Psoas muscle (tissue), 8 donors: ENCODE results near the gene ANXA2. TPM values are rescaled to one million over a fixed set of nuclear protein-coding genes. Genes with fewer than 3 reads are reported as not detected.
"Not testable (repeated sequence)": the region's sequence is repeated elsewhere in the genome, so short reads cannot be mapped to it uniquely, and the experiment has no call there.

ENCODE experiments used
- ATAC-seq, 4 donors: fragments of 200-7000 bp; cut with Tn5 transposase; one replicate each; pipeline ENCODE4 v1.9.1; 2020; ENCODE audit warnings: moderate library complexity in 3 of 4, mild to moderate bottlenecking in 2 of 4
- DNase-seq, 2 donors: peaks; one replicate each; pipeline ENCODE4 v3.0.0-alpha.2; 2020
- H3K27ac ChIP-seq: fragments of 200-600 bp; one replicate; pipeline ENCODE4 v1.8.0; 2022
- H3K27me3 ChIP-seq, 3 donors: fragments of 200-600 bp in 1 of 3; one replicate each; pipeline versions ENCODE4 v1.6.1 to v1.8.0; 2013 to 2022; ENCODE audit warnings: low read length in 2 of 3, mild to moderate bottlenecking in 2 of 3, moderate library complexity in 1 of 3; ENCODE audit not compliant: insufficient read depth in 3 of 3
- H3K36me3 ChIP-seq, 2 donors: fragments of 200-600 bp in 1 of 2; one replicate each; pipeline versions ENCODE4 v1.6.1 to v1.8.0; 2013 to 2022; ENCODE audit warnings: low read depth in 1 of 2, mild to moderate bottlenecking in 1 of 2, moderate library complexity in 1 of 2; ENCODE audit not compliant: insufficient read depth in 1 of 2
- H3K4me1 ChIP-seq: fragments of 200-600 bp; one replicate; pipeline ENCODE4 v1.8.0; 2022
- H3K4me3 ChIP-seq: fragments of 200-600 bp; one replicate; pipeline ENCODE4 v1.8.0; 2022; ENCODE audit warnings: mild to moderate bottlenecking
- H3K9me3 ChIP-seq: fragments of 200-600 bp; one replicate; pipeline ENCODE4 v1.8.0; 2022
- CTCF ChIP-seq: fragments of 200-600 bp; IDR thresholded peaks from one replicate; pipeline ENCODE4 v1.8.0; 2022; ENCODE audit warnings: antibody characterized with exemption
- WGBS, 3 donors: extraction: QIAGEN DNeasy Blood & Tissue Kit; methylation state at CpG; one replicate each; pipeline versions ENCODE4 v1.1.6 to v1.1.7; 2013; 5-methylcytosine and 5-hydroxymethylcytosine counted together
- intact Hi-C, 2 donors: fragments of 100-400 bp; cut with DNase I; formaldehyde crosslinking; loops; one replicate each; pipeline versions ENCODE4 v1.11.0 to v1.14.2; 2022
- polyA plus RNA-seq, 3 donors: library from polyadenylated mRNA; stranded (reverse); fragments of 200-250 nt; gene quantifications; one replicate each; pipeline ENCODE4 v1.2.3, GENCODE V29; 2013
- total RNA-seq, 4 donors: library from RNA; stranded (reverse); fragmentation: NEBNext Ultra II Directional in 2 of 4; extraction: Animal tissue kit (Norgen Biotek cat#: 25700) in 2 of 4; gene quantifications; one replicate each; pipeline versions ENCODE4 v1.2.1 to v1.2.4, GENCODE V29; 2021 to 2023
- donor health status: healthy with polysubstance abuse.
- donor health status: DM: no; HTN: no; CAD: no; lungs with moderate emphysema.
- donor health status: Bipolar disorder and iron deficiency.
- donor health status: healthy.
- donor health status: DM: yes; HTN: yes; CAD: no.
- donor health status: DM: no; HTN: no; CAD: no.
- donor health status: DM: no; HTN: no; CAD: no.
- donor health status: DM: yes; HTN: yes; CAD: no.

The ANXA2 gene
- total and polyA plus RNA-seq, 7 donors = 140 to 2,117 (median 350) TPM

DNA sequence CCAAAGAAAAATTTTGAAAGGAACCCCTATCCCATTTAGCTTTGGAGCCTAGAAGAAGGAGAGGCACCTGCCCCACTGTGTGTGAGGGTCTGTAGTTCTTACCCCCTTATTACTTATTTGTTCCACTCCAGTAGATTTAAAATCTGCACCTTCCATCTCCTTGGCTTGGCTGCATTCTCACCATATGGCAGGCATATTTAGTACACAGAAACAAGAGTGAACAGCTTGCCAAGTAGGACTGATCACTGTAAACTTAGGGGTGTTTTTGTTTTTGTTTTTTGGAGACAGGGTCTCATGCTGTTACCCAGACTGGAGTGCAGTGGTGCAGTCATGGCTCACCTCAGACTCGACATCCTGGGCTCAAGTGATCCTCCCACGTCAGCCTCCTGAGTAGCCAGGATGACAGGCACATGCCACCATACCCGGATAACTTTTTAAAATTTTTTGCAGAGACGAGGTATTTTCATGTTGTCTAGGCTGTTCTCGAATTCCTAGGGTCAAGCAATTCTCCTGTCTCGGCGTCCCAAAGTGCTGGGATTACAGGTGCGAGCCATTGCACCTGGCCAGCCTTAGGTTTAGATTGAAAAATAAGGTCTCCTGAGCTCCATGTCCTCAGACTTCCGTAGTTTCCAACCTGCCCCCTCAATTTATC lies 14.1 kb upstream of the ANXA2 start:
- no peaks in the 10 kb centered on the region for H3K27me3 ChIP-seq
- intact Hi-C loops = no loop called here
- 82 to 88% (median 87%) methylated on average over 9 of the region's 9 CpGs for WGBS, 3 donors
- ATAC-seq (no peak), DNase-seq (no peak)
- TF ChIP-seq CTCF = no peak
- no peaks in the 10 kb centered on the region for H3K36me3 ChIP-seq
- H3K27ac ChIP-seq = no peak overlapping the region
- no peaks in the 10 kb centered on the region for H3K9me3 ChIP-seq
- H3K4me3 ChIP-seq = no peak overlapping the region
- H3K4me1 ChIP-seq = peaks cover 16% of the 10 kb centered on the region

DNA sequence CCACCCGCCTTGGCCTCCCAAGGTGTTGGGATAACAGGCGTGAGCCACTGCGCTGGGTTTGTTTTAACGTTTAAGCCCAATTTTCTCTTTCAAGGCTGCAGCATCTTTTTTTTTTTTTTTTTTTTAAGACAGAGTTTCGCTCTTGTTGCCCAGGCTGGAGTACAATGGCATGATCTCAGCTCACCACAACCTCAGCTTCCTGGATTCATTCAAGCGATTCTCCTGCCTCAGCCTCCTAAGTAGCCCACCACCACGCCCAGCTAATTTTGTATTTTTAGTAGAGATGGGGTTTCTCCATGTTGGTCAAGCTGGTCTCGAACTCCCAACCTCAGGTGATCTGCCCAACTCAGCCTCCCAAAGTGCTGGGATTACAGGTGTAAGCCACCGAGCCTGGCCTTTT lies 12.6 kb upstream of the ANXA2 start:
- 92 to 98% (median 95%) methylated on average over 9 of the region's 9 CpGs for WGBS, 3 donors
- H3K36me3 ChIP-seq, H3K27ac ChIP-seq, H3K9me3 ChIP-seq, H3K4me3 ChIP-seq, H3K27me3 ChIP-seq, ATAC-seq, intact Hi-C loops, DNase-seq: not testable (repeated sequence)
- peaks cover 25% of the 10 kb centered on the region for H3K4me1 ChIP-seq

DNA sequence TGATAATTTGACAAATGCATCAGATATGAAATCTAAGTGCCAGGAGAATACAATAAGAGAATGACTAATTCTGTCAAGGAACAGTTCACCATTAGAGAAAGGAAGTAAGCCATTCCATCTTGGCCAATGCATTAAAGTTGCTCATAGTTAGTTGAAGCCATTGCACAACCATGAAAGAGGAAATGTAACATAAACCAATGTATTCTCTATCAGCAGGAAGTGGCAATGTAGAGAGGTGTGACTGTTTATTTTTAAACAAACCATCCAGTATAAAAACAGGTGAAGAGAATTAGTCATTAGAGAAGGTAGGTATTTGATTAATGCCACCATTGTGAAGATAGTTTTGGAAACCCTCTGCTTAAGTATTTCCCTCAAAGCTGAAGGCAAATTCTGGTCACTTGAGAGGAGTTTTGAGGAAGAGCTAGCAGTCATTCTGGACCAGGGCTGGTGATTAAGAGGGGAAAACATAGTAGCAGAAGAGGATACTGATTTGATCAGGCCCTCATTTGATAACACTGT lies 10.7 kb upstream of the ANXA2 start:
- no peak for TF ChIP-seq CTCF
- H3K27me3 ChIP-seq = no peaks in the 10 kb centered on the region
- DNase-seq = no peak
- H3K27ac ChIP-seq = peak overlapping the region; percentile 75
- H3K9me3 ChIP-seq = no peaks in the 10 kb centered on the region
- no peak overlapping the region for H3K4me3 ChIP-seq
- intact Hi-C loops = no loop called here
- H3K36me3 ChIP-seq = no peaks in the 10 kb centered on the region
- ATAC-seq = peak; percentile 85 to 90 (median 88)
- H3K4me1 ChIP-seq = peaks cover 25% of the 10 kb centered on the region

DNA sequence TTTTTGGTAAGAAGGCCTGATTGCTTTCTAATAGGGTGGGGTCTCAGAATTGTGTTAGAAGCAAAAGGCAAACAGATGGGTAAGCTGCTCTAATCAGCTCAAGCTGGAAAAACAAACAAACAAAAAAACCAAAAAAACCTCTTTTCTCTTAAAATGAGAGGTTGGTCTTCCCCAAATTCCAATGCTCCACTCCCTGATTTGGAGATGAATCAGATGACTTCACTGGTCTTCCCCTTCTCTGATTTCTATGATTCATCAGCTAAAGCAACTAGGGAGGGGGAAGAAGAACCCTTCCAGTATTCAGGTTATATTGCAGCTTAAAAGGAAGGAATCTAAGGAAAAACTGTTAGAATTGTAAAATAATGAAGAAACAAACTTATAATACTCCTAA lies 9.6 kb upstream of the ANXA2 start:
- H3K9me3 ChIP-seq = no peaks in the 10 kb centered on the region
- H3K27me3 ChIP-seq = no peaks in the 10 kb centered on the region
- TF ChIP-seq CTCF = no peak
- DNase-seq (no peak), ATAC-seq (peak; percentile 39 to 72 (median 63))
- H3K27ac ChIP-seq = peak overlapping the region; percentile 75
- no peaks in the 10 kb centered on the region for H3K36me3 ChIP-seq
- H3K4me1 ChIP-seq = peaks cover 25% of the 10 kb centered on the region
- intact Hi-C loops = no loop called here
- H3K4me3 ChIP-seq = no peak overlapping the region

- Histone ChIP-seq H3K27me3 (no peaks in the 10 kb centered on the region), H3K9me3 (no peaks in the 10 kb centered on the region), H3K4me1 (peaks cover 25% of the 10 kb centered on the region), H3K27ac (peak overlapping the region; percentile 75), H3K36me3 (no peaks in the 10 kb centered on the region), H3K4me3 (no peak overlapping the region)
- no peak for DNase-seq
- 54 to 63% (median 54%) methylated on average over 2 of the region's 2 CpGs for WGBS, 3 donors
- intact Hi-C loops = no loop called here
- TF ChIP-seq CTCF = no peak
- ATAC-seq = peak in 2 of 4 donors; percentile 33 to 43
Observed at GRCh38 chr15:60406513-60407414, 9.0 kb upstream of the ANXA2 start.
